ENCODE measurements around the gene PKNOX2. TPM values are rescaled to one million over a fixed set of nuclear protein-coding genes. Genes with fewer than 3 reads are reported as not detected.

Gene PKNOX2
- polyA plus RNA-seq, 1 donor: 3.6 TPM

GRCh38 chr11:125451400-125452124 is 287.0 kb downstream of the PKNOX2 start:
- no CpG with 5 or more reads among the region's 10 CpGs for WGBS (ENCODE audit: insufficient coverage, low lambda C conversion rate)
- no peaks in the 10 kb centered on the region for H3K27me3 ChIP-seq (ENCODE audit: control insufficient read depth, insufficient read depth, low read length)
- peaks cover 6% of the 10 kb centered on the region for H3K4me1 ChIP-seq (ENCODE audit: control insufficient read depth, insufficient read depth, low read length)
- peak; percentile 21 to 57 for DNase-seq
- H3K4me3 ChIP-seq (ENCODE audit: low read length): no peak overlapping the region
- no peaks in the 10 kb centered on the region for H3K9me3 ChIP-seq (ENCODE audit: control insufficient read depth, low read depth, low read length)
- H3K27ac ChIP-seq (ENCODE audit: low read length): peak overlapping the region; percentile 5
- peaks cover 2% of the 10 kb centered on the region for H3K36me3 ChIP-seq (ENCODE audit: control insufficient read depth, insufficient read depth, low read length)

GRCh38 chr11:125452125-125452470 is 287.5 kb downstream of the PKNOX2 start:
- Histone ChIP-seq H3K36me3 (ENCODE audit: control insufficient read depth, insufficient read depth, low read length) (peaks cover 2% of the 10 kb centered on the region), H3K27ac (ENCODE audit: low read length) (peak overlapping the region; percentile 5), H3K4me3 (ENCODE audit: low read length) (no peak overlapping the region), H3K27me3 (ENCODE audit: control insufficient read depth, insufficient read depth, low read length) (no peaks in the 10 kb centered on the region), H3K4me1 (ENCODE audit: control insufficient read depth, insufficient read depth, low read length) (peaks cover 6% of the 10 kb centered on the region), H3K9me3 (ENCODE audit: control insufficient read depth, low read depth, low read length) (no peaks in the 10 kb centered on the region)
- no CpG with 5 or more reads among the region's 7 CpGs for WGBS (ENCODE audit: insufficient coverage, low lambda C conversion rate)
- DNase-seq: no peak

GRCh38 chr11:125454047-125454446 is 289.5 kb downstream of the PKNOX2 start:
- peaks cover 11% of the 10 kb centered on the region for H3K4me1 ChIP-seq (ENCODE audit: control insufficient read depth, insufficient read depth, low read length)
- H3K36me3 ChIP-seq (ENCODE audit: control insufficient read depth, insufficient read depth, low read length): peaks cover 2% of the 10 kb centered on the region
- no peaks in the 10 kb centered on the region for H3K9me3 ChIP-seq (ENCODE audit: control insufficient read depth, low read depth, low read length)
- H3K27ac ChIP-seq (ENCODE audit: low read length): no peak overlapping the region
- no peaks in the 10 kb centered on the region for H3K27me3 ChIP-seq (ENCODE audit: control insufficient read depth, insufficient read depth, low read length)
- no peak for DNase-seq
- whole genome bisulfite sequencing (ENCODE audit: insufficient coverage, low lambda C conversion rate): no CpG with 5 or more reads among the region's 6 CpGs
- H3K4me3 ChIP-seq (ENCODE audit: low read length): no peak overlapping the region

GRCh38 chr11:125455851-125456250 is 291.3 kb downstream of the PKNOX2 start:
- WGBS (ENCODE audit: insufficient coverage, low lambda C conversion rate): 100% methylated on average over 2 of the region's 13 CpGs
- no peak for DNase-seq
- peaks cover 11% of the 10 kb centered on the region for H3K4me1 ChIP-seq (ENCODE audit: control insufficient read depth, insufficient read depth, low read length)
- H3K27me3 ChIP-seq (ENCODE audit: control insufficient read depth, insufficient read depth, low read length): no peaks in the 10 kb centered on the region
- no peak overlapping the region for H3K27ac ChIP-seq (ENCODE audit: low read length)
- no peaks in the 10 kb centered on the region for H3K9me3 ChIP-seq (ENCODE audit: control insufficient read depth, low read depth, low read length)
- H3K36me3 ChIP-seq (ENCODE audit: control insufficient read depth, insufficient read depth, low read length): peaks cover 2% of the 10 kb centered on the region
- no peak overlapping the region for H3K4me3 ChIP-seq (ENCODE audit: low read length)

GRCh38 chr11:125457814-125458343 is 293.3 kb downstream of the PKNOX2 start:
- peak; percentile 19 to 66 for DNase-seq
- Histone ChIP-seq H3K9me3 (ENCODE audit: control insufficient read depth, low read depth, low read length) (no peaks in the 10 kb centered on the region), H3K27me3 (ENCODE audit: control insufficient read depth, insufficient read depth, low read length) (no peaks in the 10 kb centered on the region), H3K27ac (ENCODE audit: low read length) (no peak overlapping the region), H3K4me3 (ENCODE audit: low read length) (no peak overlapping the region), H3K4me1 (ENCODE audit: control insufficient read depth, insufficient read depth, low read length) (peaks cover 5% of the 10 kb centered on the region), H3K36me3 (ENCODE audit: control insufficient read depth, insufficient read depth, low read length) (peaks cover 2% of the 10 kb centered on the region)
- 51% methylated on average over 3 of the region's 12 CpGs for WGBS (ENCODE audit: insufficient coverage, low lambda C conversion rate)

GRCh38 chr11:125460275-125460674 is 295.7 kb downstream of the PKNOX2 start:
- Histone ChIP-seq H3K4me3 (ENCODE audit: low read length) (no peak overlapping the region), H3K27ac (ENCODE audit: low read length) (no peak overlapping the region), H3K27me3 (ENCODE audit: control insufficient read depth, insufficient read depth, low read length) (peaks cover 4% of the 10 kb centered on the region), H3K36me3 (ENCODE audit: control insufficient read depth, insufficient read depth, low read length) (no peaks in the 10 kb centered on the region), H3K4me1 (ENCODE audit: control insufficient read depth, insufficient read depth, low read length) (peaks cover 5% of the 10 kb centered on the region), H3K9me3 (ENCODE audit: control insufficient read depth, low read depth, low read length) (no peaks in the 10 kb centered on the region)
- 100% methylated on average over 1 of the region's 6 CpGs for WGBS (ENCODE audit: insufficient coverage, low lambda C conversion rate)
- DNase-seq: no peak

- peaks cover 12% of the 10 kb centered on the region for H3K27me3 ChIP-seq (ENCODE audit: control insufficient read depth, insufficient read depth, low read length)
- no peaks in the 10 kb centered on the region for H3K36me3 ChIP-seq (ENCODE audit: control insufficient read depth, insufficient read depth, low read length)
- H3K4me1 ChIP-seq (ENCODE audit: control insufficient read depth, insufficient read depth, low read length): no peaks in the 10 kb centered on the region
- H3K27ac ChIP-seq (ENCODE audit: low read length): no peak overlapping the region
- no peak for DNase-seq
- no peaks in the 10 kb centered on the region for H3K9me3 ChIP-seq (ENCODE audit: control insufficient read depth, low read depth, low read length)
- WGBS (ENCODE audit: insufficient coverage, low lambda C conversion rate): no CpG with 5 or more reads among the region's 5 CpGs
- no peak overlapping the region for H3K4me3 ChIP-seq (ENCODE audit: low read length)
Measured at GRCh38 chr11:125463590-125464269, 299.2 kb downstream of the PKNOX2 start.

- Histone ChIP-seq H3K27ac (ENCODE audit: low read length) (no peak overlapping the region), H3K36me3 (ENCODE audit: control insufficient read depth, insufficient read depth, low read length) (no peaks in the 10 kb centered on the region)
- no CpG with 5 or more reads among the region's 4 CpGs for WGBS (ENCODE audit: insufficient coverage, low lambda C conversion rate)
Measured at GRCh38 chr11:125464270-125464662, 299.7 kb downstream of the PKNOX2 start.

GRCh38 chr11:125464666-125465065 is 300.1 kb downstream of the PKNOX2 start:
- H3K4me3 ChIP-seq (ENCODE audit: low read length): no peak overlapping the region
- H3K4me1 ChIP-seq (ENCODE audit: control insufficient read depth, insufficient read depth, low read length): no peaks in the 10 kb centered on the region
- H3K9me3 ChIP-seq (ENCODE audit: control insufficient read depth, low read depth, low read length): no peaks in the 10 kb centered on the region
- H3K27ac ChIP-seq (ENCODE audit: low read length): no peak overlapping the region
- H3K36me3 ChIP-seq (ENCODE audit: control insufficient read depth, insufficient read depth, low read length): no peaks in the 10 kb centered on the region
- no CpG with 5 or more reads among the region's 8 CpGs for WGBS (ENCODE audit: insufficient coverage, low lambda C conversion rate)
- peaks cover 12% of the 10 kb centered on the region for H3K27me3 ChIP-seq (ENCODE audit: control insufficient read depth, insufficient read depth, low read length)
- no peak for DNase-seq

More at GRCh38 chr11:125464270-125464662, 299.7 kb downstream of the PKNOX2 start:
- no peaks in the 10 kb centered on the region for H3K4me1 ChIP-seq (ENCODE audit: control insufficient read depth, insufficient read depth, low read length)
- no peaks in the 10 kb centered on the region for H3K9me3 ChIP-seq (ENCODE audit: control insufficient read depth, low read depth, low read length)
- H3K4me3 ChIP-seq (ENCODE audit: low read length): no peak overlapping the region
- DNase-seq: no peak
- H3K27me3 ChIP-seq (ENCODE audit: control insufficient read depth, insufficient read depth, low read length): peaks cover 12% of the 10 kb centered on the region

- no peaks in the 10 kb centered on the region for H3K4me1 ChIP-seq (ENCODE audit: control insufficient read depth, insufficient read depth, low read length)
- no peaks in the 10 kb centered on the region for H3K36me3 ChIP-seq (ENCODE audit: control insufficient read depth, insufficient read depth, low read length)
- H3K9me3 ChIP-seq (ENCODE audit: control insufficient read depth, low read depth, low read length): no peaks in the 10 kb centered on the region
- no CpG with 5 or more reads among the region's 2 CpGs for WGBS (ENCODE audit: insufficient coverage, low lambda C conversion rate)
- H3K27ac ChIP-seq (ENCODE audit: low read length): no peak overlapping the region
- H3K27me3 ChIP-seq (ENCODE audit: control insufficient read depth, insufficient read depth, low read length): peaks cover 12% of the 10 kb centered on the region
- no peak overlapping the region for H3K4me3 ChIP-seq (ENCODE audit: low read length)
- no peak for DNase-seq
Measured at GRCh38 chr11:125465255-125465654, 300.7 kb downstream of the PKNOX2 start.

Measured in large intestine (tissue), 3 donors.